Stimulated activated CD8-positive, alpha-beta memory T cell treated with anti-CD3 and anti-CD28 coated beads, Interleukin-15, amount 100 ng/mL, for 48 hours (primary cell): ENCODE measurements around the gene TRIM40.
"Not testable (repeated sequence)": the region's sequence is repeated elsewhere in the genome, so short reads cannot be mapped to it uniquely, and the experiment has no call there.

ENCODE experiments used
- DNase-seq, 2 donors: peaks; one replicate each; pipeline ENCODE4 v3.0.0-alpha.2; 2020; ENCODE audit warnings: low read depth in 2 of 2

The TRIM40 gene

DNA sequence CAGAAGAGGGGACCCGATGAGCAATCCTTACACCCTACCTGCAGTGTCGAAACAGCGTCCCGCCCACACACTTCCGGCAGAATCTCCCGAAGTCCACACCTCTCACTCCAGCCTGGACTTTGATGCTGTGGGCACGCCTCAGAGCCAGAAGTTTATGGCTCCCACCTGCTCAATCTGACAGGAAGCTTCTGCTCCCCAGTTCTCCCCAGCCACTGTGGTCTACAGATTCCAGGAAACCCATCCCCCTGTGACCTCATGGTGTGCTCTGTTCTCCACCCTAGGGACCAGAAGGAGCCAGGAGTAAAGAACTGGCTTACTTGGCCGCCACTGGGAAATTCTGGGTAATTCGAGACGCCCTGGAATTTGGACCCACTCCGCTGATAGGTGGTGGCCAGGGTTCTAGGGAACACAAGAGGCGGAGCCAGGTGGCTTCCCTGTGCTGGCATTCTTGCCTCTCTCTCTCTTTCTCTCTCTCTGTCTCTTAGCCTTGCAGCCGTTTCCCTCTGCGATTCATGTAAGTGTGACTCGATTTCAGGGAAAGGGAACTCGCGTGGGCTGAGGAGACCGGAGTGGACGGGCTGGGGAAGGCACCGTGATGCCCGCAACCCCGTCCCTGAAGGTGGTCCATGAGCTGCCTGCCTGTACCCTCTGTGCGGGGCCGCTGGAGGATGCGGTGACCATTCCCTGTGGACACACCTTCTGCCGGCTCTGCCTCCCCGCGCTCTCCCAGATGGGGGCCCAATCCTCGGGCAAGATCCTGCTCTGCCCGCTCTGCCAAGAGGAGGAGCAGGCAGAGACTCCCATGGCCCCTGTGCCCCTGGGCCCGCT lies 27.4 kb downstream of the TRIM40 start, which contains the start of gene TRIM15:
Gene TRIM15, plus strand, starts transcription at position 457 of the 828 bp plus-strand sequence. Its CDS starts 139 bp downstream, at position 596.
- DNase-seq, result peak; percentile 51 to 54

DNA sequence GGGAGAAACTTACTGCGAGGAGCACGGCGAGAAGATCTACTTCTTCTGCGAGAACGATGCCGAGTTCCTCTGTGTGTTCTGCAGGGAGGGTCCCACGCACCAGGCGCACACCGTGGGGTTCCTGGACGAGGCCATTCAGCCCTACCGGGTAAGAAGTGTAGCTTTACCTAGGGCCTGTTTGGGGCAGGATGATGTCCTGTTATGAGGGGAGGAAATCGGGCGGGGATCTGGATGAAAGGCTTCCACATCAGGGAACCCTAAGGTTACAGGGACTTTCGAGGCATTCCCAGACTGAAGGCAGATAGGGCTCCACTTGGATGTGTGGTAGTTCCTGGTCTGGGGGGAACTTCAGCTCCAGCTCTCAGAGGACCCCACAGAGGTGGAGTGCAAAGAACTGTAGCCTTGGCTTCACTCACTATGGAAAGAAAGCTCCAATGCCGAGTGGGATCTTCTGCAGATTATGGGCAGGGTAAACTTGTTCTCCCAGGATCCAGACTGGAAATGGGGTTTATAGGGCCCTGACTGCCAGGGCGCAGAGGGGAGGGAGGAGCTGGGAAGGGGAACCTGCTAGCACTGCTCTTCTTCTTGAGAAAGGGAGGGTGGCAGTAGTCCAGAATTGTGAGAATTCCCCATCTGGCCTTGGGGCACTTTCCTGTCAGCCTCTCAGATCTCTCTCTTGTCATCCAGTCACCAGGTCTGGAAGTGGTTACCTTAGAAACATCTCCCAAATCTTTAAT lies 28.1 kb downstream of the TRIM40 start:
- no peak for DNase-seq

DNA sequence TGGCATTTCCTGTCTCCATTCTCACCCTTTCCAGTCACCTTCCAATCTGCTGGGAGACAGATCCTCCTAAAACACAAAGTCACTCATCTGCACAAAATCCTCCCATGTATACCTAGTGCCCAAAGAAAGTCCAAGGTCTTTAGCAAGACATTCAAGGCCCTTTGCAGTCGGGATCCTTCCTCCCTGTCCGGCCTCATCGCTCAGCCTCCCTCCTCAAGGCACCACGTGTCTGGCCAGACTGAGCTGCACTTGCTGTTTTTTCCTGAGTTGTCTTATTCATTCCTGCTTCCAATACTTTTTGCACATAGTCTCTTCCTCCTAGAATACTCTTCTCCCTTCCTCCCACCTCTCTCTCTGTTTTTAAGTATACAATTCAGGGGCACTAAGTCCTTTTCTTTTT lies 28.8 kb downstream of the TRIM40 start:
- DNase-seq, result no peak

DNA sequence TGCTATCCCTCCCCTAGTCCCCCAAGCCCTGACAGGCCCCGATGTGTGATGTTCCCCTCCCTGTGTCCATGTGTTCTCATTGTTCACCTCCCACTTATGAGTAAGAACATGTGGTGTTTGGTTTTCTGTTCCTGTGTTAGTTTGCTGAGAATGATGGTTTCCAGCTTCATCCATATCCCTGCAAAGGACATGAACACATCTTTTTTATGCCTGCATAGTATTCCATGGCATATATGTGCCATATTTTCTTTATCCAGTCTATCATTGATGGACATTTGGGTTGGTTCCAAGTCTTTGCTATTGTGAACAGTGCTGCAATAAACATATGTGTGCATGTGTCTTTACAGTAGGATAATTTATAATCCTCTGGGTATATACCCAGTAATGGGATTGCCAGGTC lies 29.3 kb downstream of the TRIM40 start:
- DNase-seq, result not testable (repeated sequence)

DNA sequence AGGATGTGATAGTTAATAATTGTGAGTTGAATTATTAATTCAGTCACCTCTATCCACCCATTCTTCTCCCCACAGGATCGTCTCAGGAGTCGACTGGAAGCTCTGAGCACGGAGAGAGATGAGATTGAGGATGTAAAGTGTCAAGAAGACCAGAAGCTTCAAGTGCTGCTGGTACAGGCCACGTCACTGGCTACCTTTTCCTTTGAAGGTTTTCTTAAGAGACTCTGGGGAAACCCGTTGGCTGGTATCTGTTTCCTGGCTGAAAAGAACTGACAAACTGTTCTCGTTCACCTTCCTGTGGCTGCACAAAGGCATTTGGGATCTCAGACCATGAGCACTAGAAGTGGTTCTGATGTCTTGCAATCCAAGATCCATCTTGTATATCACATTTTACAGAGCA lies 31.2 kb downstream of the TRIM40 start:
- no peak for DNase-seq

DNA sequence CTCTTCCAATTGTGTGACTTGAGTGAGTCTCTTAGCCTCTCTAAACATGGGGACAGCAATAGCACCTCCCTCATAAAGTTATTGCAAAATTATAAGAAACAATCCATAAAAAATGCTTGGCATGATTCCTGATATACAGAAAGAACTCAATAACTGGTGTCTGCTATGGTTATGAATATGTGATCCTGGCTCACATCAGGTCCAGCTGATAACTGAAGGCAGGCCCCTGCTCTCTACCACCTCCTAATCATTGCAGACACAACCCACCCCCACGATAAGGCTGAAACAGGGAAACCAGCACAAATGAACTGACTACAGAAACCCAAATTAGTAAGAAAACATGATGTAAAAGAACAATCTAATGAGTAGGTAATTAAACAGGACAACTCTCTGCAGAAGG lies 32.8 kb downstream of the TRIM40 start:
- DNase-seq, result no peak

DNA sequence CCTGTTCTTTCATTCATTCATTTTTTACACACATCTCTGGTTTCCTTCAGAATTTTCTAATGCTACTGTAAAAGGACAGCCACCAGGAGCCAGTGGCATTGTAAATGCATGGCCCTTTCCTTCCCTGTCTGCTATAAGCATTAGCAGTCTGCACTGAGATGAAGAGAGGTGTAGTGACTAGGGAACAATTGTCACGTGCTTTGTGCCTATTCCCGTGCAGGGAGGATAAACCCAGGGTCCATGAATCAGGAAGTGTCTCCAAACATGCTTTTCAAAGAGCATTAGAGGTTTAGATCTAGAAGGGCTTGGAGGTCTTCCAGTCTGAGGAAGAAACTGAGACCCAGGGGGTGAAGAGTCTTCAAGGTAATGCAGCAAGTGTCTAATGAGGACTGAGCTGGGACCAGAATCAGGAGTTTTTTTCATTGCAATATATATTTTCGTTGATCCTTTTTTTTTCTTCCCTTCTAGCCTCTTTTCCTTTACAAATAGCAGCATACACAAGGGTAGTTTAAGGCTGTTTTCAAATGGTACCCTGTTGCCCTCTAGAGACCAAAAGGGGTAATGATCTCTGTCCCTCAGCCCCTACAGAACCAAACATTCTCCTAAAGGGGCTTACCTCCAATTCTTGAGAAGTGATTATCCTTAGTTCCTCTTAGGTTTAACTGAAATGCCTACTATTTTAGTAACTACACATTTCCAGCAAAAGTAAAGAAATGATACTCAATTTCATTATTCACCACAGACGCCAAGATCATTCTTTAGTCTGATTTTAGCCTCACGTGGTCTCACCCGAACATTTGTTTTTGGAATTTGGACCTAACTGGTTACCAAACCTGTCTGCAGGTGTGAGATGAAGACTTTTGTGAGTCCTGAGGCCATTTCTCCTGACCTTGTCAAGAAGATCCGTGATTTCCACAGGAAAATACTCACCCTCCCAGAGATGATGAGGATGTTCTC lies 34.0 kb downstream of the TRIM40 start:
- DNase-seq, result no peak

DNA sequence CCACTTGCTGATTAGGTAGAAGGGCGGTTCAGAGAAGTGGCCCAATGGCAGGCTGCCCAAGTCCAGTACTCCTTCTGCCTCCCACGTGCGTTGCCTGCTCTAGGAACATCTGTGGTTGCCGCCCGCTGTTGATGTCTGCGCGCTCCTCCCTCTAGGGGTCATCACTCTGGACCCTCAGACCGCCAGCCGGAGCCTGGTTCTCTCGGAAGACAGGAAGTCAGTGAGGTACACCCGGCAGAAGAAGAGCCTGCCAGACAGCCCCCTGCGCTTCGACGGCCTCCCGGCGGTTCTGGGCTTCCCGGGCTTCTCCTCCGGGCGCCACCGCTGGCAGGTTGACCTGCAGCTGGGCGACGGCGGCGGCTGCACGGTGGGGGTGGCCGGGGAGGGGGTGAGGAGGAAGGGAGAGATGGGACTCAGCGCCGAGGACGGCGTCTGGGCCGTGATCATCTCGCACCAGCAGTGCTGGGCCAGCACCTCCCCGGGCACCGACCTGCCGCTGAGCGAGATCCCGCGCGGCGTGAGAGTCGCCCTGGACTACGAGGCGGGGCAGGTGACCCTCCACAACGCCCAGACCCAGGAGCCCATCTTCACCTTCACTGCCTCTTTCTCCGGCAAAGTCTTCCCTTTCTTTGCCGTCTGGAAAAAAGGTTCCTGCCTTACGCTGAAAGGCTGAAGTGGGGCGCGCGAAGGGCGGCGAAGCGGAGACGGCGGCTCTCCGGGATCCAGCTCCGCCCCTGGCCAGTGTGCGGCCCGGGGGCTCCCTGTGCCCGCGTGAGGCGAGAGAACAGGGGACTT lies 35.9 kb downstream of the TRIM40 start:
- no peak for DNase-seq

DNA sequence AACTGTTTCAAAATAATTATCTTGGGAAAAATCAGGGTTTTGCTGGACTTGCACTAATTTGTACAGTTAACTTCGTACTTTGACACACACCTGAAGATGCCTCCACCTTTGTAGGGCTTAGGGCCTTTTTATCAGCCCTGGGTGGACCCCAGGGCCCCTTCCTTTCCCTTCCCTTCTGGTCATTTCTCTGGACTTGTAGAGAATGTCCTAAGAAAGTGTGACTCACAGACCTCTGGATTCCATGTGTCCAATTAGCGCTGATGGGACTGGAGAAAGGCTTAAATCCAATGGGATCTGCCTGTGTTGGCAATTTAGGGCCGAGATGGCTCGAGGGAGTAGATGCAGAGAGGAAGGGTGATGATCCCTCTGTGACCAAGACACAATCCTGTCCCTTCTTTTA lies 36.7 kb downstream of the TRIM40 start:
- no peak for DNase-seq

DNA sequence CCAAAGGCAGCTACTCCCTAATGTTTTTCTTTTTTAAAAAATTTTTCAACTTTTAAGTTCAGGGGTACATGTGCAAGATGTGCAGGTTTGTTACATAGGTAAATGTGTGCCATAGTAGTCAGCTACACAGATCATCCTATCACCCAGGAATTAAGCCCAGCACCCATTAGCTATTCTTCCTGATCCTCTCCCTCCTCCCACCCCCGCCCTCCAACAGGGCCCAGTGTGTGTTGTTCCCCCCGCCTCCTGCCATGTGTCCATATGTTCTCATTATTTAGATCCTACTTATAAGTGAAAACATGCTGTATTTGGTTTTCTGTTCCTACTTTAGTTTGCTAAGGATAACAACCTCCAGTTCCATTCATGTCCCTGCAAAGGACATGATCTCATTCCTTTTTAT lies 39.8 kb downstream of the TRIM40 start:
- no peak for DNase-seq

DNA sequence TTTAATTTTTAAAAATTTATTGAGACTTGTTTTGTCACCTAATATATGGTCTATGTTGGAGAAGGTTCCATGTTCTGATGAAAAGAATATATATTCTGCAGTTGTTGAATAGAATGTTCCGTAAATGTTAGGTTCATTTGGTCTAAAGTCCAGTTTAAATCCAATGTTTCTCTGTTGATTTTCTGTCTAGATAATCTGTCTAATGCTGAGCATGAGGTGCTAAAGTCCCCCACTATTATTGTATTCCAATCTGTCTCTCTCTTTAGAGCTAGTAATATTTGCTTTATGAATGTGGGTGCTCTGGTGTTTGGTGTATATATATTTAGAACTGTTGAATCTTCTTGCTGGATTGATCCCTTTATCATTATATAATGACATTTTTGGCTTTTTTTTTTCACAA lies 42.9 kb downstream of the TRIM40 start:
- no peak for DNase-seq

DNA sequence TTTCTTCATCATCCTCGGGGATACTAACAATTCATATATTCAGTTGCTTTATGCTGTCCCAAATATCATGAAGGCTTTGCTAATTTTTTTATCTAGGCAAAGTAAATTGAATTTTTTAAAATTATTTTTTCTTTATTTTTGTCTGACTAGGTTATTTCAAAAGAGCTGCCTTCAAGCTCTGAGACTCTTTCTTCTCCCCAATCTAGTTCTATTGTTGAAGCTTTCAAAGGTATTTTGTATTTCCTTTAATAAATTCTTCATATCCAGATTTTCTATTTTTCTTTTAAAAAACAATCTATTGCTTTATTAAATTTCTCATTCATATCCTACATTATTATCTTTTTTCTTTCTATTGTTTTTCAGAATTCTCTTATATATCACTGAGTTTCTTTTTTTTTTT lies 44.2 kb downstream of the TRIM40 start:
- DNase-seq, result no peak

DNA sequence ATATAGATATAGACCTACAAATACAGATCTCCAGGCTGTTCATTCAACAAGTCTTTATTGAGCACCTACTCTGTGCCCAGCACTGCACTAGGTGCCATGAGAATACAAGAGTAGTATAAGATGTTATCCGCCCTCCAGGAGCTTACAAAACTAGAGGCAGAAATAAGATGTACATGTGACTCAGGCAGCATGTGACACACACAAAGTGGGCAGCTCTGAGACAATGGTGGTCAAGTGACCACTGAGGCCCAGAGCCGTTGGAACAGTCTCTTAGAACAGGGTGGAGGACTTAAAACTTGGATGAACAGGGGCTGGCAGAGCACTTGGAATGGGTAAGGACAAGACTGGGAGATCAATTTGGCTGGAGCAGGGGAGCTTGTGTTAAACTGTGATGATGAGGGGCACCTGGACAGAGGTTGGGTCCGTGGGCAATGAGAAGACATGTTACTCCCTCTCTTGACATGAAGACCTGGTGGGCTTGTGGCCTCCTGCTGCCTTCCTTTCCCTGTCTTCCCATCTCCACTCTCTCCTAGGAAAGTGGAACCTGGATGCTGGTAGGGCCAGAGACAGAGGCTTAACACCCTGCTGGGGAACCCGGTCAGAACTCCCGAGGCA lies 48.6 kb downstream of the TRIM40 start:
- no peak for DNase-seq

DNA sequence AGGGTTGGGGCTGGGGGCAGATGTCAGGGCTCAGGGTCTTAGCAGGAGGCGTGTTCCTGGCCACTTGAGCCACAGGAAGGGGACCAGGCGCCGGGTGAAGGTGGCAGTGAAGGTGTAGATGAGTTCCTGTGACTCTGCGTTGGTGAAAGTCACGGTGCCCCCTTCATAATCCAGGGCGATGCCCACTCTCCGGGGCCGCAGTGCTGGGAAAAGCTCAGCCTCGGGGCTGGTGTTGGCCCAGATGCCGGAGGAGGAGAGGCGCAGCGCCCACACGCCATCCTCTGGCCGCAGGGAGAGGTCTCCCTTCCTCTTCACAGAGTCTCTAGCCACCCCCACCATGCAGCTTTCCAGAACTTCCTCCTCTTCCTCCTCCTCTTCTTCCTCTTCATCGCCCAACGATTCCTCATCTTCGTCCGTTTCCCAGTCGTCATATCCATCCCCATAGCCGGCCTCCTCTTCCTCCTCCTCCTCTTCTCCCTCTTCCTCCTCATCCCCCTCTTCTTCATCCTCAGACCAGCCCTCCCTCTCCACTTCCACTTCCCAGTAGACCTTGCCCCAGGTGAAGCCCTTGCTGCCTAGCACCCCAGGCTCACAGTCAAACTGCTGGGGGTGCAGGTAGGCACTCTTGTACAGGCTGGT lies 50.0 kb downstream of the TRIM40 start:
- DNase-seq, result no peak

DNA sequence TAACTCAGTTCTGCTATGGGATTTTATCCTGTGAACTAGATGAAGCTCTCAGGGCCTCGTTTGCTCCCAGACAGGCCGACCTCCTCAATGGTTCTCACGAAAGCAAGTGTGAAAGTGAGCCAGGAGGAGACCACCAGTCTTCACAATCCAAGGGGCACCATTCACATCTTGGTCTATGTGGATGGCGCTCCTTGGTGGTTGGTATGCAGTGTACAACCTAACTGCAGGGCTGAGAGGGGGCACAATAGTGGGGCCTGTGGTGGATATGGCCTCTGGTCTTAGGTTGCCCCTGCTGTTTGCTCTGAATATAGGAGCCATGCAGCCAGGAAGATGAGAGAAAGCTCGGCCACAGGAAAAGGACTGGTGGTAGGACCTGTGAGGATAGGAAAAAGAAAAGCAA lies 52.6 kb downstream of the TRIM40 start:
- no peak for DNase-seq

DNA sequence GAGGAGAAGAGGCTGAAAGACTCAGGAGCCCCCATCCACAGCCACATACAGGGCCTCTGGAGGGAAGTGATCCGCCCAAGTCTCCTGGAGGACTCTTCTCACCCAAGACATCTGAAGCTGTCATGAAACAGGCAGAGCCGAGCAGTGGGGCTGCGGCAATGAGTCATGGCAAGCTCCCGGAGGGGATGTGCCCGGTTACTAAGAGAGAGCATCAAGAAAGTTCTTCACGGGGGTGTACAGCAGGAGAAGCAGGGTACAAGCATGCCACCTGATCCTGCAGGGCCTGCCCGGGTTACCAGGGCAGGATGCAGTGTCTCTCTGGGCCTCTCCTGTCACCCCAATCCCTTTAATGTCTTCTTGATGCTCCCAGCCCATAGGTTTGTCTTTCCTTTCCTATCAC lies 56.1 kb downstream of the TRIM40 start:
- no peak for DNase-seq

DNA sequence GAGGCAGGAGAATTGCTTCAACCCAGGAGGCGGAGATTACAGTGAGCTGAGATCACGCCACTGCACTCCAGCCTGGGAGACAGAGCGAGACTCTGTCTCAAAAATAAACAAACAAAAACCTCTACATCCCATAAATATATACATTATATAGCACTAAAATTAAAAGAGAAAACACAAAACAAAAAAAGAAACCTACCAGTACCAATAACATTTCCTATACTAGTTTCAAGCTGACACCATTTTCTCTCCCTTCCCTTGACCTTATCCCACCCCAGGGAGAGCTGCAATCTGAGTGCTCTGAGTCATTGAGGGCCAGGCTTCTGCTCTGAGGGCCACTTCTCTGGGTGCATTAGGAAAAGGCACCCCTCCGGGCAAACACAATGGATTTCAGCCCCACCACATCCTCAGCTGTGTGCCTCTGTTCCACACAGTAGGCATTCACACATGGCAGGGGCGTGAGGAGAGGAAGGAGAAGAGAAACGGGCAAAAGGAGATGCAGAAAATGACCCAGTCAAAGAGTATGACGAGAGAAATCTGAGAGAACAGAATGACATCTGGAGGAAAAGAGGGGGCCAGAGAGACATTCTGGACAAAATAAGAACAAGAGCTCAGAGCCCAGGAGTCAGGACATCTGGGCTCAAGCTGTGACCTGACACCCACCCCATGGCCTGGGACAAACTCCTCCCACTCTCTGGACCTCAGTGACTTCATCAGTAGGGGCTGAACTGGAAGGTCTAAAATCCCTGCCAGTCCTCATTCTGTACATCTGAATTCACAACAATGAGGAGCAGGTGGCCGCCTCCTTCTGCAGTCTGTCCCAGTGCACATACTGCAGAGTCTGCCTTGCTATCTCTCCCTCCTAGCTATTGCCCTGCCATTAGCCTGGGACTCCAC lies 59.1 kb downstream of the TRIM40 start:
- no peak for DNase-seq

DNA sequence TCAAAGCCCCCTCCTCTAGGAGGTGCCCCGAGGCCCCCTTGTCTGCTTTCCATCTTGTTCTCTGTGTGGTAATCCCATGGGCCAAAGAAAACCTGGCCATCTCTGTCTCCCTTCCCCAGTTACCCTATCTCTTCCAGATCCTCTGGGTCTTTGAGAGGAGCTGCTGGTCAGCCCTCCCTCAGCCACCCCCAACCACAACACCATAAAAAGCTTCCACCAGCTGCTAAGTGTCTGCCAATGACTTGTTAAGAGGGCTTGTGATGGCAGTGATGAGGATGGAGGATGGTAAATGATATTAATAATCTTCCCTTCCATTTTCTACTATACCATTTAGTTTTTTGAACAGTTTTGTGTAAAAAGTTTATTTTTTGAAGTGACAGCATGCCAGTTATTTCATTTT lies 60.0 kb downstream of the TRIM40 start:
- DNase-seq, result no peak

DNA sequence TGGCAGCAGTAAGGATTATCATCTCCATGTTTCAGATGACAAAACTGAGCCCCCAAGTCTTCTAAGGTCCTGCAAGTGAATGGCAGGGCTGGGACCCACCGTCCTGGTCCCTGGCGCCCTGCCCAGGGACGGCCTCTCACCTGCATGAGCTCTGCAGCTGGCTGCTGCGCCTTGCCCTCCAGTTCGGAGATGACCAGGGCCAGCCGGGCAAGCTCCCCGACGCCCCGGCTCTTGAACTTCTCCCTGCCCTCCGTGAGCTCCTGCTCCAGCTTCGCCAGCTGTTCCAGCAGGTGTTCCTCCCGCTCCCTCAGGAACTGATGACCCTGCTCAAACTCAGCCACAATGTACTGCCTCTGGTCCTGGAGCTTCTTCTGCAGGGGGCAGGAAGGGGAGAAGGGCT lies 60.4 kb downstream of the TRIM40 start:
- no peak for DNase-seq
